GM23338 (cell line): ENCODE results near the gene TINCR. TPM values are rescaled to one million over a fixed set of nuclear protein-coding genes. Genes with fewer than 3 reads are reported as not detected.

Experiments
- CREB1 ChIP-seq: fragments of 250-450 bp; sonication (Bioruptor Pico); IDR thresholded peaks from 2 replicates; pipeline ENCODE4 v1.5.0; 2020; ENCODE audit warnings: low read depth, mild to moderate bottlenecking, moderate library complexity
- CTCF ChIP-seq, 2 experiments: fragments of 200-600 bp in 1 of 2; sonication (generic) in 1 of 2; conservative IDR thresholded peaks; 2 replicates each; pipeline versions ENCODE4 v1.5.1 to v1.6.1; 2016 to 2017; ENCODE audit warnings: antibody characterized with exemption in 2 of 2, low read depth in 2 of 2, mild to moderate bottlenecking in 2 of 2, moderate library complexity in 1 of 2
- ETS1 ChIP-seq: IDR thresholded peaks from 2 replicates; pipeline ENCODE4 v1.6.1; 2016; ENCODE audit warnings: antibody characterized with exemption
- EZH2 ChIP-seq: fragments of 200-600 bp; sonication (generic); IDR thresholded peaks from one replicate; pipeline ENCODE4 v1.8.0; 2017; ENCODE audit warnings: antibody characterized with exemption, mild to moderate bottlenecking, low read depth; ENCODE audit not compliant: unreplicated experiment
- EZH2phosphoT487 ChIP-seq: fragments of 200-600 bp; sonication (generic); IDR thresholded peaks from one replicate; pipeline ENCODE4 v1.8.1; 2018; ENCODE audit warnings: antibody characterized with exemption; ENCODE audit not compliant: unreplicated experiment
- JUNB ChIP-seq: IDR thresholded peaks from one replicate; pipeline ENCODE4 v1.6.1; 2016; ENCODE audit warnings: antibody characterized with exemption; ENCODE audit not compliant: unreplicated experiment
- NANOG ChIP-seq: IDR thresholded peaks from 2 replicates; pipeline ENCODE4 v1.6.1; 2016; ENCODE audit warnings: antibody characterized with exemption, borderline replicate concordance
- POLR2AphosphoS5 ChIP-seq: IDR thresholded peaks from 2 replicates; pipeline ENCODE4 v1.6.1; 2016; ENCODE audit warnings: antibody characterized with exemption, low read depth
- STAT1 ChIP-seq: IDR thresholded peaks from one replicate; pipeline ENCODE4 v1.6.1; 2016; ENCODE audit warnings: antibody characterized with exemption; ENCODE audit not compliant: unreplicated experiment
- ZNF114 ChIP-seq: fragments of 250-450 bp; sonication (Bioruptor Pico); IDR thresholded peaks from 2 replicates; pipeline ENCODE4 v1.5.0; 2020; ENCODE audit warnings: mild to moderate bottlenecking, moderate library complexity
- ZNF331 ChIP-seq: fragments of 250-450 bp; sonication (Bioruptor Pico); IDR thresholded peaks from 2 replicates; pipeline ENCODE4 v1.5.0; 2020; ENCODE audit warnings: low read depth, mild to moderate bottlenecking, moderate library complexity
- ZNF462 ChIP-seq: fragments of 250-450 bp; sonication (Bioruptor Pico); IDR thresholded peaks from 2 replicates; pipeline ENCODE4 v1.5.0; 2020; ENCODE audit warnings: mild to moderate bottlenecking, moderate library complexity
- polyA plus RNA-seq: library from polyadenylated mRNA; unstranded; fragments of >200 nt; fragmentation: Nextera tagmentation; extraction: Ambion mirVana; gene quantifications from 2 replicates; pipeline ENCODE4 v1.2.1, GENCODE V29; 2016
- total RNA-seq: library from RNA; depleted of rRNA; stranded (reverse); fragments of >200 nt; shearing (Covaris generic); gene quantifications from 2 replicates; pipeline ENCODE4 v1.2.3, GENCODE V29; 2014

TINCR gene
- total and polyA plus RNA-seq, 2 experiments from 2014 or later, result 0.42 to 0.97 TPM

- no peak for TF ChIP-seq ZNF462 (CRISPR knock-in tag)
- no peak for TF ChIP-seq EZH2phosphoT487
- no peak for TF ChIP-seq EZH2
- TF ChIP-seq CREB1 (CRISPR knock-in tag), result no peak
- no peak for TF ChIP-seq JUNB
- no peak for TF ChIP-seq ZNF331
- TF ChIP-seq CTCF (conservative IDR thresholded peaks at IDR 0.05; ENCODE audit: low read depth in 2 of 2), result no peak
- TF ChIP-seq NANOG, result no peak
- TF ChIP-seq ZNF114 (CRISPR knock-in tag), result no peak
- TF ChIP-seq POLR2AphosphoS5, result no peak
- no peak for TF ChIP-seq ETS1
- TF ChIP-seq STAT1, result no peak
These were observed 41.1 kb downstream of the TINCR start (continued) for GRCh38 chr19:5526691-5527090.
